SK-N-SH (cell line): ENCODE results near the gene PRPF40A.

Experiments used
- POLR2AphosphoS5 ChIP-seq: IDR thresholded peaks from 2 replicates; pipeline ENCODE4 v1.6.1; 2012; ENCODE audit warnings: low read depth, low read length
- RAD21 ChIP-seq: IDR thresholded peaks from 2 replicates; pipeline ENCODE4 v1.6.1; 2012; ENCODE audit warnings: mild to moderate bottlenecking, low read length
- TCF12 ChIP-seq: IDR thresholded peaks from 2 replicates; pipeline ENCODE4 v1.4.0; 2012
- TEAD4 ChIP-seq: IDR thresholded peaks from 2 replicates; pipeline ENCODE4 v1.4.0; 2012; ENCODE audit warnings: mild to moderate bottlenecking, borderline replicate concordance; ENCODE audit not compliant: insufficient read depth
- TF ChIP-seq, protein P1 (sequence below): fragments of 200-600 bp; sonication (generic); IDR thresholded peaks from 2 replicates; pipeline ENCODE4 v1.6.1; 2017; ENCODE audit warnings: antibody characterized with exemption, mild to moderate bottlenecking, moderate library complexity

DNA sequence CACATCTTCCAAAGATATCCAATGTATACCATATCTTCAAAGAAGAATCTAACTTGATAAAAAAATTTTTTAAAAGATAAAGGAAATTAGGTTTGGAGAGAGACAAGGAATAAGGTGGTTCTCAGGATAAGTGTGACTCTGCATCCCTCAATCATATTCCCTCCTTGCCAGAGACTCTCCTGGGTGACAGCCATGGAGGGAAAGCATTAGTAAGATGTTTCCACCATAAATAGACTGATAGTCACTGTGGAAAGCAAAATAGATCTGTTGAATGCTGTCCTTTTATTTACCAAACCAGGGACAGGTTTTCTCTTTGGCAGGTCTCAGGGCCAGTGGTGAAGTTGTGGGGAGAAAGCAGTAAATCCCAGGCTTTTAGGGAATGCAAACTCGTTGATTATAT, 107.6 kb downstream of the PRPF40A start:
- TF ChIP-seq POLR2AphosphoS5 (no peak), TEAD4 (no peak), TCF12 (no peak), RAD21 (no peak)
- TF ChIP-seq, protein P1, sequence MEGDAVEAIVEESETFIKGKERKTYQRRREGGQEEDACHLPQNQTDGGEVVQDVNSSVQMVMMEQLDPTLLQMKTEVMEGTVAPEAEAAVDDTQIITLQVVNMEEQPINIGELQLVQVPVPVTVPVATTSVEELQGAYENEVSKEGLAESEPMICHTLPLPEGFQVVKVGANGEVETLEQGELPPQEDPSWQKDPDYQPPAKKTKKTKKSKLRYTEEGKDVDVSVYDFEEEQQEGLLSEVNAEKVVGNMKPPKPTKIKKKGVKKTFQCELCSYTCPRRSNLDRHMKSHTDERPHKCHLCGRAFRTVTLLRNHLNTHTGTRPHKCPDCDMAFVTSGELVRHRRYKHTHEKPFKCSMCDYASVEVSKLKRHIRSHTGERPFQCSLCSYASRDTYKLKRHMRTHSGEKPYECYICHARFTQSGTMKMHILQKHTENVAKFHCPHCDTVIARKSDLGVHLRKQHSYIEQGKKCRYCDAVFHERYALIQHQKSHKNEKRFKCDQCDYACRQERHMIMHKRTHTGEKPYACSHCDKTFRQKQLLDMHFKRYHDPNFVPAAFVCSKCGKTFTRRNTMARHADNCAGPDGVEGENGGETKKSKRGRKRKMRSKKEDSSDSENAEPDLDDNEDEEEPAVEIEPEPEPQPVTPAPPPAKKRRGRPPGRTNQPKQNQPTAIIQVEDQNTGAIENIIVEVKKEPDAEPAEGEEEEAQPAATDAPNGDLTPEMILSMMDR = no peak
